WTC11 (cell line): ENCODE measurements around the gene BRAF. TPM values are rescaled to one million over a fixed set of nuclear protein-coding genes. Genes with fewer than 3 reads are reported as not detected.

Experiments used
- ATAC-seq: fragments of 200-7000 bp; cut with Tn5 transposase; 2 replicates; pipeline ENCODE4 v1.10.0; 2021; ENCODE audit warnings: mild to moderate bottlenecking, moderate library complexity
- CTCF ChIA-PET: fragments of 300-600 bp; sonication (Branson Sonifier 250); formaldehyde crosslinking; loops from one replicate; lab custom pipeline; 2021; ENCODE audit warnings: antibody characterized with exemption; lab: Charles Lee
- POLR2A ChIA-PET: fragments of 350-600 bp; sonication (Branson Sonifier 250); formaldehyde crosslinking; loops from one replicate; lab custom pipeline; 2021; ENCODE audit warnings: antibody characterized with exemption; lab: Charles Lee
- DNase-seq: peaks from one replicate; pipeline ENCODE4 v3.0.0; 2021; ENCODE audit warnings: low spot score
- H3K27ac Mint-ChIP-seq: 2 replicates; pipeline ENCODE4 v1.8.0; 2021; ENCODE audit warnings: mixed read lengths
- H3K27me3 Mint-ChIP-seq: 2 replicates; pipeline ENCODE4 v1.8.0; 2021; ENCODE audit warnings: low read depth, mild to moderate bottlenecking, moderate library complexity, mixed read lengths
- H3K36me3 Mint-ChIP-seq: 2 replicates; pipeline ENCODE4 v1.8.0; 2021; ENCODE audit warnings: mixed read lengths
- H3K4me1 Mint-ChIP-seq: 2 replicates; pipeline ENCODE4 v1.8.0; 2022; ENCODE audit warnings: mixed read lengths
- H3K4me3 Mint-ChIP-seq: 2 replicates; pipeline ENCODE4 v1.8.0; 2021; ENCODE audit warnings: mild to moderate bottlenecking, moderate library complexity, mixed read lengths
- H3K9me3 Mint-ChIP-seq: 2 replicates; pipeline ENCODE4 v1.8.0; 2021; ENCODE audit warnings: mixed read lengths
- AR ChIP-seq: fragments of 250-450 bp; sonication (Bioruptor Pico); IDR thresholded peaks from 2 replicates; pipeline ENCODE4 v1.9.0; 2021; ENCODE audit warnings: mild to moderate bottlenecking
- ATF1 ChIP-seq: sonication (generic); formaldehyde crosslinking; IDR thresholded peaks from 2 replicates; pipeline ENCODE4 v1.8.1; 2023; ENCODE audit warnings: mild to moderate bottlenecking, moderate library complexity, missing genetic modification reagents
- ERG ChIP-seq: fragments of 250-450 bp; sonication (Bioruptor Pico); IDR thresholded peaks from 2 replicates; pipeline ENCODE4 v1.8.0; 2021; ENCODE audit warnings: mild to moderate bottlenecking
- FOXP4 ChIP-seq: sonication (generic); formaldehyde crosslinking; IDR thresholded peaks from 2 replicates; pipeline ENCODE4 v1.8.0; 2022; ENCODE audit warnings: mild to moderate bottlenecking, missing genetic modification reagents
- HMGA2 ChIP-seq: fragments of 250-450 bp; sonication (Bioruptor Pico); IDR thresholded peaks from 2 replicates; pipeline ENCODE4 v1.4.0; 2021; ENCODE audit warnings: mild to moderate bottlenecking, moderate library complexity
- JAZF1 ChIP-seq: fragments of 250-450 bp; sonication (Bioruptor Pico); IDR thresholded peaks from 2 replicates; pipeline ENCODE4 v1.9.0; 2021; ENCODE audit warnings: moderate library complexity, mild to moderate bottlenecking, inconsistent platforms
- NFATC4 ChIP-seq: fragments of 250-450 bp; sonication (Bioruptor Pico); IDR thresholded peaks from 2 replicates; pipeline ENCODE4 v1.9.0; 2021; ENCODE audit warnings: mild to moderate bottlenecking
- NFYB ChIP-seq: sonication (generic); formaldehyde crosslinking; conservative IDR thresholded peaks from 2 replicates; pipeline ENCODE4 v1.8.0; 2022; ENCODE audit warnings: low read depth, missing genetic modification reagents
- NR1H2 ChIP-seq: sonication (generic); formaldehyde crosslinking; IDR thresholded peaks from 2 replicates; pipeline ENCODE4 v1.9.0; 2021; ENCODE audit warnings: mild to moderate bottlenecking, moderate library complexity, missing genetic modification reagents
- SMAD4 ChIP-seq: sonication (generic); formaldehyde crosslinking; IDR thresholded peaks from 2 replicates; pipeline ENCODE4 v1.8.0; 2022; ENCODE audit warnings: mild to moderate bottlenecking, missing genetic modification reagents
- TCF7 ChIP-seq: sonication (generic); formaldehyde crosslinking; IDR thresholded peaks from 2 replicates; pipeline ENCODE4 v1.8.0; 2022; ENCODE audit warnings: mild to moderate bottlenecking, low read depth, missing genetic modification reagents, moderate library complexity
- TP53 ChIP-seq: sonication (generic); formaldehyde crosslinking; IDR thresholded peaks from 2 replicates; pipeline ENCODE4 v1.8.1; 2023; ENCODE audit warnings: mild to moderate bottlenecking, missing genetic modification reagents
- ZBTB21 ChIP-seq: sonication (generic); formaldehyde crosslinking; IDR thresholded peaks from 2 replicates; pipeline ENCODE4 v1.8.1; 2023; ENCODE audit warnings: mild to moderate bottlenecking, missing genetic modification reagents, borderline replicate concordance
- ZMAT4 ChIP-seq: fragments of 250-450 bp; sonication (Bioruptor Pico); IDR thresholded peaks from 2 replicates; pipeline ENCODE4 v1.9.0; 2021; ENCODE audit warnings: mild to moderate bottlenecking
- ZNF138 ChIP-seq: sonication (generic); formaldehyde crosslinking; conservative IDR thresholded peaks from 2 replicates; pipeline ENCODE4 v1.8.1; 2022; ENCODE audit warnings: mild to moderate bottlenecking, moderate library complexity, missing genetic modification reagents
- total RNA-seq: library from RNA; stranded (reverse); gene quantifications from 3 replicates; pipeline ENCODE4 v1.2.3, GENCODE V29; 2021
- TF ChIP-seq, protein P1 (sequence below): sonication (generic); formaldehyde crosslinking; IDR thresholded peaks from 2 replicates; pipeline ENCODE4 v1.8.1; 2023; ENCODE audit warnings: mild to moderate bottlenecking, missing genetic modification reagents
- TF ChIP-seq, protein P2 (sequence below): sonication (generic); formaldehyde crosslinking; IDR thresholded peaks from 2 replicates; pipeline ENCODE4 v1.8.0; 2022; ENCODE audit warnings: missing genetic modification reagents

Gene BRAF
- total RNA-seq, 1 experiment from 2014 or later, result 29.2 TPM

GRCh38 chr7:140940898-140941297, 16.2 kb upstream of the BRAF start:
- DNase-seq, result no peak
- POLR2A ChIA-PET, result no interaction called here
- CTCF ChIA-PET, result no interaction called here

More at GRCh38 chr7:140940898-140941297, 16.2 kb upstream of the BRAF start:
- Mint-ChIP-seq H3K9me3 (no peaks in the 10 kb centered on the region), H3K36me3 (no peaks in the 10 kb centered on the region), H3K4me3 (no peak overlapping the region), H3K27ac (no peak overlapping the region), H3K4me1 (no peaks in the 10 kb centered on the region), H3K27me3 (no peaks in the 10 kb centered on the region)
- no peak for TF ChIP-seq TCF7 (CRISPR knock-in tag)
- TF ChIP-seq ZBTB21 (CRISPR knock-in tag), result no peak
- TF ChIP-seq ATF1 (CRISPR knock-in tag), result no peak
- TF ChIP-seq SMAD4, result no peak
- no peak for TF ChIP-seq JAZF1 (CRISPR knock-in tag)
- TF ChIP-seq, protein P1, sequence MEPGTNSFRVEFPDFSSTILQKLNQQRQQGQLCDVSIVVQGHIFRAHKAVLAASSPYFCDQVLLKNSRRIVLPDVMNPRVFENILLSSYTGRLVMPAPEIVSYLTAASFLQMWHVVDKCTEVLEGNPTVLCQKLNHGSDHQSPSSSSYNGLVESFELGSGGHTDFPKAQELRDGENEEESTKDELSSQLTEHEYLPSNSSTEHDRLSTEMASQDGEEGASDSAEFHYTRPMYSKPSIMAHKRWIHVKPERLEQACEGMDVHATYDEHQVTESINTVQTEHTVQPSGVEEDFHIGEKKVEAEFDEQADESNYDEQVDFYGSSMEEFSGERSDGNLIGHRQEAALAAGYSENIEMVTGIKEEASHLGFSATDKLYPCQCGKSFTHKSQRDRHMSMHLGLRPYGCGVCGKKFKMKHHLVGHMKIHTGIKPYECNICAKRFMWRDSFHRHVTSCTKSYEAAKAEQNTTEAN, result no peak
- TF ChIP-seq TP53 (CRISPR knock-in tag), result no peak
- no peak for TF ChIP-seq ZNF138 (CRISPR knock-in tag)
- TF ChIP-seq NFATC4, result no peak
- TF ChIP-seq, protein P2, sequence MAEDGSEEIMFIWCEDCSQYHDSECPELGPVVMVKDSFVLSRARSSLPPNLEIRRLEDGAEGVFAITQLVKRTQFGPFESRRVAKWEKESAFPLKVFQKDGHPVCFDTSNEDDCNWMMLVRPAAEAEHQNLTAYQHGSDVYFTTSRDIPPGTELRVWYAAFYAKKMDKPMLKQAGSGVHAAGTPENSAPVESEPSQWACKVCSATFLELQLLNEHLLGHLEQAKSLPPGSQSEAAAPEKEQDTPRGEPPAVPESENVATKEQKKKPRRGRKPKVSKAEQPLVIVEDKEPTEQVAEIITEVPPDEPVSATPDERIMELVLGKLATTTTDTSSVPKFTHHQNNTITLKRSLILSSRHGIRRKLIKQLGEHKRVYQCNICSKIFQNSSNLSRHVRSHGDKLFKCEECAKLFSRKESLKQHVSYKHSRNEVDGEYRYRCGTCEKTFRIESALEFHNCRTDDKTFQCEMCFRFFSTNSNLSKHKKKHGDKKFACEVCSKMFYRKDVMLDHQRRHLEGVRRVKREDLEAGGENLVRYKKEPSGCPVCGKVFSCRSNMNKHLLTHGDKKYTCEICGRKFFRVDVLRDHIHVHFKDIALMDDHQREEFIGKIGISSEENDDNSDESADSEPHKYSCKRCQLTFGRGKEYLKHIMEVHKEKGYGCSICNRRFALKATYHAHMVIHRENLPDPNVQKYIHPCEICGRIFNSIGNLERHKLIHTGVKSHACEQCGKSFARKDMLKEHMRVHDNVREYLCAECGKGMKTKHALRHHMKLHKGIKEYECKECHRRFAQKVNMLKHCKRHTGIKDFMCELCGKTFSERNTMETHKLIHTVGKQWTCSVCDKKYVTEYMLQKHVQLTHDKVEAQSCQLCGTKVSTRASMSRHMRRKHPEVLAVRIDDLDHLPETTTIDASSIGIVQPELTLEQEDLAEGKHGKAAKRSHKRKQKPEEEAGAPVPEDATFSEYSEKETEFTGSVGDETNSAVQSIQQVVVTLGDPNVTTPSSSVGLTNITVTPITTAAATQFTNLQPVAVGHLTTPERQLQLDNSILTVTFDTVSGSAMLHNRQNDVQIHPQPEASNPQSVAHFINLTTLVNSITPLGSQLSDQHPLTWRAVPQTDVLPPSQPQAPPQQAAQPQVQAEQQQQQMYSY (CRISPR knock-in tag), result no peak
- no peak for TF ChIP-seq NFYB
- no peak for TF ChIP-seq ZMAT4 (CRISPR knock-in tag)
- TF ChIP-seq AR (CRISPR knock-in tag), result no peak
- TF ChIP-seq ERG, result no peak
- TF ChIP-seq HMGA2 (CRISPR knock-in tag), result no peak
- TF ChIP-seq FOXP4 (CRISPR knock-in tag), result no peak
- no peak for TF ChIP-seq NR1H2 (CRISPR knock-in tag)
- no peak for ATAC-seq
